Ovary (tissue), 9 donors: Measurements from ENCODE around the gene CCDC175. TPM values are rescaled to one million over a fixed set of nuclear protein-coding genes. Genes with fewer than 3 reads are reported as not detected.

Experiments
- DNase-seq, 5 donors: peaks; one replicate each; pipeline ENCODE4 v3.0.0-alpha.2; 2019 to 2020
- H3K27ac ChIP-seq, 2 donors: fragments of 200-600 bp; one replicate each; pipeline versions ENCODE4 v1.5.1 to v1.8.0; 2019 to 2022
- H3K27me3 ChIP-seq: fragments of 200-600 bp; one replicate; pipeline ENCODE4 v1.8.0; 2022
- H3K36me3 ChIP-seq: fragments of 200-600 bp; sonication (generic); one replicate; pipeline ENCODE4 v1.5.1; 2019
- H3K4me1 ChIP-seq: one replicate; pipeline ENCODE4 v1.8.1; 2013; ENCODE audit warnings: mild to moderate bottlenecking, moderate library complexity; ENCODE audit not compliant: insufficient read depth
- H3K4me3 ChIP-seq: fragments of 200-600 bp; sonication (generic); one replicate; pipeline ENCODE4 v1.5.1; 2017
- H3K9me3 ChIP-seq, 2 donors: fragments of 200-600 bp in 1 of 2; sonication (generic) in 1 of 2; one replicate each; pipeline versions ENCODE4 v1.5.1 to v1.8.1; 2013 to 2019; ENCODE audit warnings: mild to moderate bottlenecking in 1 of 2, moderate library complexity in 1 of 2
- CTCF ChIP-seq, 3 donors: fragments of 450-650 bp in 2 of 3; fragments of 200-600 bp in 1 of 3; IDR thresholded peaks; one replicate each; pipeline versions ENCODE4 v1.5.1 to v1.8.0; 2016 to 2022; ENCODE audit warnings: antibody characterized with exemption in 3 of 3, mild to moderate bottlenecking in 1 of 3
- EP300 ChIP-seq: sonication (generic); formaldehyde crosslinking; IDR thresholded peaks from one replicate; pipeline ENCODE4 v1.6.1; 2017; ENCODE audit warnings: antibody characterized with exemption
- POLR2A ChIP-seq: fragments of 450-650 bp; IDR thresholded peaks from one replicate; pipeline ENCODE4 v1.6.1; 2017; ENCODE audit warnings: antibody characterized with exemption, mild to moderate bottlenecking, moderate library complexity
- WGBS, 3 donors: extraction: QIAGEN DNeasy Blood & Tissue Kit in 1 of 3; methylation state at CpG; one replicate each; pipeline versions ENCODE4 v1.1.5 to v1.1.7; 2013 to 2017; 5-methylcytosine and 5-hydroxymethylcytosine counted together
- intact Hi-C, 4 donors: fragments of 100-400 bp; cut with DNase I; formaldehyde crosslinking; loops; one replicate each; pipeline versions ENCODE4 v1.11.0 to v1.15.1; 2022 to 2023
- polyA plus RNA-seq, 2 donors: library from polyadenylated mRNA; stranded (reverse); fragments of 200-250 nt in 1 of 2; fragments of 350-450 nt in 1 of 2; fragmentation: Illumina TruSeq in 1 of 2; extraction: RNeasy Lipid Tissue Mini Kit (QIAGEN cat#74804) in 1 of 2; gene quantifications; one replicate each; pipeline ENCODE4 v1.2.3, GENCODE V29; 2013 to 2014
- total RNA-seq, 7 donors: library from RNA; depleted of rRNA in 2 of 7; stranded (reverse); fragments of >200 nt in 2 of 7; fragmentation: NEBNext Ultra II Directional in 3 of 7; extraction: Animal tissue kit (Norgen Biotek cat#: 25700) in 3 of 7; gene quantifications; one replicate each; pipeline versions ENCODE4 v1.1.0 to v1.2.4, GENCODE V29; 2016 to 2023
- donor health status: DM: no; HTN: no; CAD: no; lungs with moderate emphysema.
- donor health status: DM: no; HTN: no; CAD: no.
- donor health status: Bipolar disorder and iron deficiency.
- donor health status: DM: yes; HTN: yes; CAD: no.
- donor health status: DM: no; HTN: no; CAD: no.
- donor health status: DM: yes; HTN: yes; CAD: no.

Gene CCDC175
- total and polyA plus RNA-seq, 9 donors: 0.34 TPM; not detected in 8

- Histone ChIP-seq H3K4me1 (peaks cover 3% of the 10 kb centered on the region), H3K36me3 (peaks cover 2% of the 10 kb centered on the region), H3K27me3 (no peaks in the 10 kb centered on the region), H3K9me3 (no peaks in the 10 kb centered on the region), H3K27ac (no peak overlapping the region), H3K4me3 (no peak overlapping the region)
- no peak for DNase-seq
- WGBS, 3 donors: 88 to 100% (median 98%) methylated on average over 1 of the region's 1 CpG
- intact Hi-C loops: no loop called here
- TF ChIP-seq EP300 (no peak), POLR2A (no peak), CTCF (IDR thresholded peaks at IDR 0.05) (no peak)
Observed at GRCh38 chr14:59475709-59476108, 100.9 kb downstream of the CCDC175 start.

- intact Hi-C loops: no loop called here
Observed at GRCh38 chr14:59474172-59474571, 102.4 kb downstream of the CCDC175 start.

GRCh38 chr14:59465316-59466135, 111.1 kb downstream of the CCDC175 start, which contains the start of gene GPR135:
Gene GPR135 (minus strand): TSS chr14:59465380. CDS start chr14:59465226, 154 bp downstream.
- TF ChIP-seq EP300 (no peak), POLR2A (no peak), CTCF (IDR thresholded peaks at IDR 0.05) (no peak)
- WGBS, 3 donors: 17 to 19% (median 19%) methylated on average over 40 of the region's 40 CpGs
- DNase-seq: peak in 2 of 5 donors; percentile 71 to 75
- Histone ChIP-seq H3K4me1 (peaks cover 8% of the 10 kb centered on the region), H3K36me3 (no peaks in the 10 kb centered on the region), H3K9me3 (no peaks in the 10 kb centered on the region), H3K27ac (peak within 1 kb of the TSS; percentile 79 to 84), H3K27me3 (no peaks in the 10 kb centered on the region), H3K4me3 (peak within 1 kb of the TSS; percentile 61)
- intact Hi-C loops: no loop called here

More at GRCh38 chr14:59474172-59474571, 102.4 kb downstream of the CCDC175 start:
- no peak for DNase-seq
- no peaks in the 10 kb centered on the region for H3K9me3 ChIP-seq
- H3K4me1 ChIP-seq: no peaks in the 10 kb centered on the region
- H3K27ac ChIP-seq: no peak overlapping the region
- 10 to 21% (median 17%) methylated on average over 1 of the region's 1 CpG for WGBS, 3 donors
- peaks cover 2% of the 10 kb centered on the region for H3K36me3 ChIP-seq
- TF ChIP-seq EP300: no peak
- TF ChIP-seq CTCF (IDR thresholded peaks at IDR 0.05): no peak
- TF ChIP-seq POLR2A: no peak
- no peaks in the 10 kb centered on the region for H3K27me3 ChIP-seq
- no peak overlapping the region for H3K4me3 ChIP-seq

GRCh38 chr14:59464486-59465315, 111.9 kb downstream of the CCDC175 start:
- H3K27me3 ChIP-seq: no peaks in the 10 kb centered on the region
- no peaks in the 10 kb centered on the region for H3K9me3 ChIP-seq
- H3K4me1 ChIP-seq: peaks cover 8% of the 10 kb centered on the region
- intact Hi-C loops: no loop called here
- peak; percentile 18 for TF ChIP-seq POLR2A
- no peak for TF ChIP-seq CTCF (IDR thresholded peaks at IDR 0.05)
- no peak for TF ChIP-seq EP300
- H3K36me3 ChIP-seq: no peaks in the 10 kb centered on the region
- DNase-seq: peak; percentile 67 to 83 (median 76)
- WGBS, 3 donors: 0 to 1% (median 1%) methylated on average over 69 to 105 of the region's 105 CpGs
- peak overlapping the region; percentile 61 for H3K4me3 ChIP-seq
- peak overlapping the region; percentile 79 to 84 for H3K27ac ChIP-seq
